ENCODE measurements around the gene TBC1D22A. TPM values are rescaled to one million over a fixed set of nuclear protein-coding genes. Genes with fewer than 3 reads are reported as not detected.

Gene TBC1D22A
- total and polyA plus RNA-seq, 9 of the 15 experiments (the other 6 are each of a cell fraction or from before 2014, with no cell fraction given) = 0.20 to 11.5 (median 5.2) TPM

- TF ChIP-seq NR2C2 (CRISPR knock-in tag; IDR thresholded peaks at IDR 0.05) (peak; percentile 98), NR2C2 (tag; IDR thresholded peaks at IDR 0.05) (peak; percentile 99), CGGBP1 (CRISPR knock-in tag; IDR thresholded peaks at IDR 0.05) (no peak), ZKSCAN1 (IDR thresholded peaks at IDR 0.05; ENCODE audit: low read depth, low read length) (0 out of 2 replicates have a peak, but pooled peaks have one; percentile 44), NELFE (IDR thresholded peaks at IDR 0.05; ENCODE audit: insufficient read depth, insufficient read length) (peak; percentile 56), U2AF1 (optimal IDR thresholded peaks at IDR 0.05; ENCODE audit: low read depth, low read length) (peak; percentile 27), SP2 (IDR thresholded peaks at IDR 0.05; ENCODE audit: extremely low read depth, low read depth, low read length, poor library complexity, severe bottlenecking) (peak; percentile 51), C11orf30 (IDR thresholded peaks at IDR 0.05; ENCODE audit: low read depth) (peak; percentile 97), CREB1 (IDR thresholded peaks at IDR 0.05) (peak; percentile 99), CREB1 (CRISPR knock-in tag; IDR thresholded peaks at IDR 0.05) (peak; percentile 98), KLF16 (IDR thresholded peaks at IDR 0.05) (no peak), KDM4B (IDR thresholded peaks at IDR 0.05; ENCODE audit: borderline replicate concordance in 2 of 2, low read depth in 1 of 2) (peak in 1 of 2 experiments; percentile 80; a peak in 1 of 4 replicates), MXI1 (IDR thresholded peaks at IDR 0.05; ENCODE audit: low read depth, low read length) (peak; percentile 70), KDM5B (IDR thresholded peaks at IDR 0.05; ENCODE audit: insufficient replicate concordance, low read depth, low read length) (peak; percentile 90), POLR2A (conservative IDR thresholded peaks at IDR 0.05) (peak; percentile 96), ZNF740 (CRISPR knock-in tag; IDR thresholded peaks at IDR 0.05) (no peak), ZNF740 (tag; IDR thresholded peaks at IDR 0.05) (no peak), SRSF1 (IDR thresholded peaks at IDR 0.05; ENCODE audit: low read depth, low read length) (peak; percentile 82; the same call in 1 of the 2 replicates), JUN (IDR thresholded peaks at IDR 0.05; ENCODE audit: borderline replicate concordance, low read depth, low read length) (peak; percentile 52; the same call in 1 of the 2 replicates), JUN (CRISPR knock-in tag; IDR thresholded peaks at IDR 0.05; ENCODE audit: borderline replicate concordance) (no peak), TAF9B (IDR thresholded peaks at IDR 0.05; ENCODE audit: partially characterized antibody) (peak; percentile 79), ELF2 (CRISPR knock-in tag; IDR thresholded peaks at IDR 0.05) (peak; percentile 90), ATF7 (IDR thresholded peaks at IDR 0.05) (peak; percentile 58), ZBTB9 (CRISPR knock-in tag; IDR thresholded peaks at IDR 0.05) (no peak), CREM (IDR thresholded peaks at IDR 0.05; ENCODE audit: low read depth) (peak; percentile 99), SRSF9 (IDR thresholded peaks at IDR 0.05; ENCODE audit: borderline replicate concordance, low read depth, low read length) (no peak), ID3 (CRISPR knock-in tag; IDR thresholded peaks at IDR 0.05) (no peak), ID3 (tag; IDR thresholded peaks at IDR 0.05) (peak; percentile 47; the same call in 1 of the 2 replicates)
Measured at GRCh38 chr22:46762238-46763050, at the start of gene TBC1D22A (continued).

All from K562 (cell line).